HL-60 (cell line): ENCODE measurements around the gene MUC5AC.
"Not testable (repeated sequence)": the region's sequence is repeated elsewhere in the genome, so short reads cannot be mapped to it uniquely, and the experiment has no call there.

Experiments
- DNase-seq, 2 experiments: peaks; one replicate each; pipeline ENCODE4 v3.0.0-alpha.2; 2010 to 2020; ENCODE audit warnings: low read depth in 1 of 2, low spot score in 1 of 2
- H3K27ac ChIP-seq: fragments of 250-450 bp; sonication (Bioruptor Pico); replicated peaks from 2 replicates; pipeline ENCODE4 v1.5.1; 2020; ENCODE audit warnings: mild to moderate bottlenecking, moderate library complexity
- H3K27me3 ChIP-seq: fragments of 250-450 bp; sonication (Bioruptor Pico); 2 replicates; pipeline ENCODE4 v1.5.1; 2021; ENCODE audit warnings: mild to moderate bottlenecking, moderate library complexity; ENCODE audit not compliant: insufficient read depth, poor library complexity, severe bottlenecking
- H3K4me3 ChIP-seq: replicated peaks from 2 replicates; pipeline ENCODE4 v1.5.1; 2011; ENCODE audit warnings: mild to moderate bottlenecking, control low read depth, low read length; ENCODE audit not compliant: insufficient read depth
- GABPA ChIP-seq: IDR thresholded peaks from 2 replicates; pipeline ENCODE4 v1.6.1; 2012; ENCODE audit warnings: low read depth
- POLR2AphosphoS5 ChIP-seq: IDR thresholded peaks from 2 replicates; pipeline ENCODE4 v1.6.1; 2012; ENCODE audit warnings: low read depth
- SPI1 ChIP-seq: IDR thresholded peaks from 2 replicates; pipeline ENCODE4 v1.6.1; 2012; ENCODE audit warnings: low read depth, mild to moderate bottlenecking, borderline replicate concordance
- TF ChIP-seq, protein P1 (sequence below): IDR thresholded peaks from one replicate; pipeline ENCODE4 v1.5.1; 2011; ENCODE audit warnings: low read length, control low read depth, inconsistent platforms; ENCODE audit not compliant: insufficient read depth
- TF ChIP-seq, protein P2 (sequence below): IDR thresholded peaks from 2 replicates; pipeline ENCODE4 v1.6.1; 2012; ENCODE audit warnings: low read depth; ENCODE audit not compliant: insufficient replicate concordance

The MUC5AC gene

DNA sequence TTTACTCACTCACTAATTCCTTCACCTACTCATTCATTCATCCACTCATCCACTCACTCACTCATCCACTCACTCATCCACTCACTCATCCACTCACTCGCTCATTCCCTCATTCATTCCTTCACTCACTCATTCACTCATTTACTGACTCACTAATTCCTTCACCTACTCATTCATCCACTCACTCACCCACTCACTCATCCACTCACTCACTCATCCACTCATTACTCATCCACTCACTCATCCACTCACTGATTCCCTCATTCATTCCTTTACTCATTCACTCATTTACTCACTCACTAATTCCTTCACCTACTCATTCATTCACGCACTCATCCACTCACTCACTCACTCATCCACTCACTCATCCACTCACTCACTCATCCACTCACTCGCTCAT is 15.6 kb downstream of the MUC5AC start:
- H3K4me3 ChIP-seq, H3K27me3 ChIP-seq, DNase-seq, H3K27ac ChIP-seq: not testable (repeated sequence)

DNA sequence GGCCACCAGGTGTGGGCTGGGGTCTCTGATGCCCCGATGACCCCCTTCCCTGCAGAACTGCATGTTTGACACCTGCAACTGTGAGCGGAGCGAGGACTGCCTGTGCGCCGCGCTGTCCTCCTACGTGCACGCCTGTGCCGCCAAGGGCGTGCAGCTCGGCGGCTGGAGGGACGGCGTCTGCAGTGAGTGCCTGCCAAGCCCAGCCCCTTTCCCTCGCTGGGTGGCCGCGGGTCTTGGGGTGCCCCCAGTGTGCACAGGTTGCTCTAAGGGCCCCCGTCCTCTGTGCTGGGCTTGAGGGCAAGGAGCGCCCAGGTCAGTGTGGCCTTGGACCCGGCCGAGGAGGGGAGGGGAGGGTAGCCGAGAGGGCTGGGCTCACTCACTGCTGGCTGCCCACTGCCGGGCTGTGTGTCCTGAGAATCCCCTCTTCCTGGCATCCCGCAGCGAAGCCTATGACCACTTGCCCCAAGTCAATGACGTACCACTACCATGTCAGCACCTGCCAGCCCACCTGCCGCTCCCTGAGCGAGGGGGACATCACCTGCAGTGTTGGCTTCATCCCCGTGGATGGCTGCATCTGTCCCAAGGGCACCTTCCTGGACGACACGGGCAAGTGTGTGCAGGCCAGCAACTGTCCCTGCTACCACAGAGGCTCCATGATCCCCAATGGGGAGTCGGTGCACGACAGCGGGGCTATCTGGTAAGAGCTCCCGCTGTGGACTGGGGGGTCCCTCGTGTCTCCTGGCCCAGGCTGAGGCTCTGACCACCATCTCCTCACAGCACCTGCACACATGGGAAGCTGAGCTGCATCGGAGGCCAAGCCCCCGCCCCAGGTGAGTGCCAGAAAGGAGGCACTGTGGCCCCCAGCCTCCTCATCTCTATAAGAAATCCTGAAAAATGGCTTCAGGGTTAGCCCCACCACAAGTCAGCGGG is 17.0 kb downstream of the MUC5AC start:
- TF ChIP-seq GABPA (no peak), POLR2AphosphoS5 (no peak), SPI1 (no peak)
- TF ChIP-seq, protein P1, sequence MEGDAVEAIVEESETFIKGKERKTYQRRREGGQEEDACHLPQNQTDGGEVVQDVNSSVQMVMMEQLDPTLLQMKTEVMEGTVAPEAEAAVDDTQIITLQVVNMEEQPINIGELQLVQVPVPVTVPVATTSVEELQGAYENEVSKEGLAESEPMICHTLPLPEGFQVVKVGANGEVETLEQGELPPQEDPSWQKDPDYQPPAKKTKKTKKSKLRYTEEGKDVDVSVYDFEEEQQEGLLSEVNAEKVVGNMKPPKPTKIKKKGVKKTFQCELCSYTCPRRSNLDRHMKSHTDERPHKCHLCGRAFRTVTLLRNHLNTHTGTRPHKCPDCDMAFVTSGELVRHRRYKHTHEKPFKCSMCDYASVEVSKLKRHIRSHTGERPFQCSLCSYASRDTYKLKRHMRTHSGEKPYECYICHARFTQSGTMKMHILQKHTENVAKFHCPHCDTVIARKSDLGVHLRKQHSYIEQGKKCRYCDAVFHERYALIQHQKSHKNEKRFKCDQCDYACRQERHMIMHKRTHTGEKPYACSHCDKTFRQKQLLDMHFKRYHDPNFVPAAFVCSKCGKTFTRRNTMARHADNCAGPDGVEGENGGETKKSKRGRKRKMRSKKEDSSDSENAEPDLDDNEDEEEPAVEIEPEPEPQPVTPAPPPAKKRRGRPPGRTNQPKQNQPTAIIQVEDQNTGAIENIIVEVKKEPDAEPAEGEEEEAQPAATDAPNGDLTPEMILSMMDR = no peak
- TF ChIP-seq, protein P2, sequence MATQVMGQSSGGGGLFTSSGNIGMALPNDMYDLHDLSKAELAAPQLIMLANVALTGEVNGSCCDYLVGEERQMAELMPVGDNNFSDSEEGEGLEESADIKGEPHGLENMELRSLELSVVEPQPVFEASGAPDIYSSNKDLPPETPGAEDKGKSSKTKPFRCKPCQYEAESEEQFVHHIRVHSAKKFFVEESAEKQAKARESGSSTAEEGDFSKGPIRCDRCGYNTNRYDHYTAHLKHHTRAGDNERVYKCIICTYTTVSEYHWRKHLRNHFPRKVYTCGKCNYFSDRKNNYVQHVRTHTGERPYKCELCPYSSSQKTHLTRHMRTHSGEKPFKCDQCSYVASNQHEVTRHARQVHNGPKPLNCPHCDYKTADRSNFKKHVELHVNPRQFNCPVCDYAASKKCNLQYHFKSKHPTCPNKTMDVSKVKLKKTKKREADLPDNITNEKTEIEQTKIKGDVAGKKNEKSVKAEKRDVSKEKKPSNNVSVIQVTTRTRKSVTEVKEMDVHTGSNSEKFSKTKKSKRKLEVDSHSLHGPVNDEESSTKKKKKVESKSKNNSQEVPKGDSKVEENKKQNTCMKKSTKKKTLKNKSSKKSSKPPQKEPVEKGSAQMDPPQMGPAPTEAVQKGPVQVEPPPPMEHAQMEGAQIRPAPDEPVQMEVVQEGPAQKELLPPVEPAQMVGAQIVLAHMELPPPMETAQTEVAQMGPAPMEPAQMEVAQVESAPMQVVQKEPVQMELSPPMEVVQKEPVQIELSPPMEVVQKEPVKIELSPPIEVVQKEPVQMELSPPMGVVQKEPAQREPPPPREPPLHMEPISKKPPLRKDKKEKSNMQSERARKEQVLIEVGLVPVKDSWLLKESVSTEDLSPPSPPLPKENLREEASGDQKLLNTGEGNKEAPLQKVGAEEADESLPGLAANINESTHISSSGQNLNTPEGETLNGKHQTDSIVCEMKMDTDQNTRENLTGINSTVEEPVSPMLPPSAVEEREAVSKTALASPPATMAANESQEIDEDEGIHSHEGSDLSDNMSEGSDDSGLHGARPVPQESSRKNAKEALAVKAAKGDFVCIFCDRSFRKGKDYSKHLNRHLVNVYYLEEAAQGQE = no peak
- Histone ChIP-seq H3K4me3 (no peak overlapping the region), H3K27me3 (no peaks in the 10 kb centered on the region), H3K27ac (no peak overlapping the region)
- DNase-seq = no peak

DNA sequence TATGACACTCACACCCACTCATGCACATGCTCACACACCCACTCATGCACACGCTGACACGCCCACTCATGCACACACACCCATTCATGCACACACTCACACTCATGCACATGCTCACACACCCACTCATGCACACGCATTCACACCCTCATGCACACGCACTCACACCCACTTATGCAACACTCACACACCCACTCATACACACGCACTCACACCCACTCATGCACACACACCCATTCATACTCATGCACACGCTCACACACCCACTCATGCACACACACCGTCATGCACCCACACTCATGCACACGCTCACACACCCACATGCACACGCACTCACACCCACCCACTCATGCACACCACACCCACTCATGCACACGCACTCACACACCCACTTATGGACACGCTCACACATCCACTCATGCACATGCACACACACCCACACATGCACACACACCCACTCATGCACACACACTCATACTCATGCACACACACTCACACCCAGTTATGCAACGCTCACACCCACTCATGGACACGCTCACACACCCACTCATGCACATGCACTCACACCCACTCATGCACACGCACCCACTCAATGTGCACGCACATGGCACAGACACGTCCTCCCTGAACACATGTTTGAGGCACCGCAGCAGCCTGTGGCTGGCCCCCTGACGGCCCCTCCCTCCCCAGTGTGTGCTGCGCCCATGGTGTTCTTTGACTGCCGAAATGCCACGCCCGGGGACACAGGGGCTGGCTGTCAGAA is 17.9 kb downstream of the MUC5AC start:
- H3K4me3 ChIP-seq = no peak overlapping the region
- no peak overlapping the region for H3K27ac ChIP-seq
- no peak for DNase-seq
- TF ChIP-seq SPI1 = no peak
- TF ChIP-seq, protein P2 = no peak
- TF ChIP-seq, protein P1 = no peak
- no peak for TF ChIP-seq POLR2AphosphoS5
- TF ChIP-seq GABPA = no peak
- no peaks in the 10 kb centered on the region for H3K27me3 ChIP-seq
